Peyer's patch (tissue), 4 donors: ENCODE measurements around the gene HS6ST3.

Source experiments
- CTCF ChIP-seq, 6 experiments: fragments of 450-650 bp in 4 of 6; fragments of 200-600 bp in 2 of 6; sonication (generic) in 1 of 6; IDR thresholded peaks; one replicate each; pipeline ENCODE4 v1.5.1; 2017 to 2019; ENCODE audit warnings: antibody characterized with exemption in 6 of 6, mild to moderate bottlenecking in 3 of 6, moderate library complexity in 1 of 6
- POLR2A ChIP-seq, 2 donors: fragments of 450-650 bp; IDR thresholded peaks; one replicate each; pipeline ENCODE4 v1.5.1; 2017; ENCODE audit warnings: antibody characterized with exemption in 2 of 2, mild to moderate bottlenecking in 2 of 2, moderate library complexity in 2 of 2

- no peak for TF ChIP-seq POLR2A (IDR thresholded peaks at IDR 0.05)
- no peak for TF ChIP-seq CTCF (IDR thresholded peaks at IDR 0.05)
Measured at GRCh38 chr13:96198038-96198437, 108.1 kb downstream of the HS6ST3 start.
